PC-9 (cell line): ENCODE data around the gene TFRC.
"Not testable (repeated sequence)": the region's sequence is repeated elsewhere in the genome, so short reads cannot be mapped to it uniquely, and the experiment has no call there.

Experiments used
- CTCF ChIP-seq: fragments of 200-600 bp; sonication (generic); conservative IDR thresholded peaks from 2 replicates; pipeline ENCODE4 v1.6.1; 2017; ENCODE audit warnings: mixed run types, antibody characterized with exemption, mild to moderate bottlenecking, moderate library complexity
- EZH2 ChIP-seq: fragments of 200-600 bp; sonication (generic); IDR thresholded peaks from 2 replicates; pipeline ENCODE4 v1.8.0; 2017; ENCODE audit warnings: antibody characterized with exemption, low read depth

- TF ChIP-seq CTCF, EZH2: not testable (repeated sequence)
These were observed 80.7 kb downstream of the TFRC start for GRCh38 chr3:196001240-196001639.
